WTC11 (cell line): ENCODE data around the gene MMP28. TPM values are rescaled to one million over a fixed set of nuclear protein-coding genes. Genes with fewer than 3 reads are reported as not detected.

Experiments used
- ATAC-seq: fragments of 200-7000 bp; cut with Tn5 transposase; 2 replicates; pipeline ENCODE4 v1.10.0; 2021; ENCODE audit warnings: mild to moderate bottlenecking, moderate library complexity
- CTCF ChIA-PET: fragments of 300-600 bp; sonication (Branson Sonifier 250); formaldehyde crosslinking; loops from one replicate; lab custom pipeline; 2021; ENCODE audit warnings: antibody characterized with exemption; lab: Charles Lee
- POLR2A ChIA-PET: fragments of 350-600 bp; sonication (Branson Sonifier 250); formaldehyde crosslinking; loops from one replicate; lab custom pipeline; 2021; ENCODE audit warnings: antibody characterized with exemption; lab: Charles Lee
- DNase-seq: peaks from one replicate; pipeline ENCODE4 v3.0.0; 2021; ENCODE audit warnings: low spot score
- H3K27ac Mint-ChIP-seq: 2 replicates; pipeline ENCODE4 v1.8.0; 2021; ENCODE audit warnings: mixed read lengths
- H3K27me3 Mint-ChIP-seq: 2 replicates; pipeline ENCODE4 v1.8.0; 2021; ENCODE audit warnings: low read depth, mild to moderate bottlenecking, moderate library complexity, mixed read lengths
- H3K36me3 Mint-ChIP-seq: 2 replicates; pipeline ENCODE4 v1.8.0; 2021; ENCODE audit warnings: mixed read lengths
- H3K4me1 Mint-ChIP-seq: 2 replicates; pipeline ENCODE4 v1.8.0; 2022; ENCODE audit warnings: mixed read lengths
- H3K4me3 Mint-ChIP-seq: 2 replicates; pipeline ENCODE4 v1.8.0; 2021; ENCODE audit warnings: mild to moderate bottlenecking, moderate library complexity, mixed read lengths
- H3K9me3 Mint-ChIP-seq: 2 replicates; pipeline ENCODE4 v1.8.0; 2021; ENCODE audit warnings: mixed read lengths
- ARID4B ChIP-seq: sonication (generic); formaldehyde crosslinking; IDR thresholded peaks from 2 replicates; pipeline ENCODE4 v1.8.0; 2023; ENCODE audit warnings: missing genetic modification reagents, mild to moderate bottlenecking, borderline replicate concordance
- CDX4 ChIP-seq: fragments of 250-450 bp; sonication (Bioruptor Pico); IDR thresholded peaks from 2 replicates; pipeline ENCODE4 v1.9.0; 2021; ENCODE audit warnings: moderate library complexity, mild to moderate bottlenecking, inconsistent platforms, borderline replicate concordance
- E2F1 ChIP-seq: sonication (generic); formaldehyde crosslinking; IDR thresholded peaks from 2 replicates; pipeline ENCODE4 v1.8.0; 2022; ENCODE audit warnings: mild to moderate bottlenecking, missing genetic modification reagents
- ELF4 ChIP-seq: sonication (generic); formaldehyde crosslinking; IDR thresholded peaks from 2 replicates; pipeline ENCODE4 v1.8.1; 2022; ENCODE audit warnings: low read depth, mild to moderate bottlenecking, moderate library complexity, missing genetic modification reagents
- EMX1 ChIP-seq: fragments of 250-450 bp; sonication (Bioruptor Pico); IDR thresholded peaks from 2 replicates; pipeline ENCODE4 v1.8.0; 2021; ENCODE audit warnings: mild to moderate bottlenecking
- FOXP4 ChIP-seq: sonication (generic); formaldehyde crosslinking; IDR thresholded peaks from 2 replicates; pipeline ENCODE4 v1.8.0; 2022; ENCODE audit warnings: mild to moderate bottlenecking, missing genetic modification reagents
- GRHL2 ChIP-seq: fragments of 250-450 bp; sonication (Bioruptor Pico); IDR thresholded peaks from 2 replicates; pipeline ENCODE4 v1.8.0; 2022; ENCODE audit warnings: mild to moderate bottlenecking, moderate library complexity; ENCODE audit not compliant: insufficient replicate concordance, severe bottlenecking
- MLX ChIP-seq: sonication (generic); formaldehyde crosslinking; IDR thresholded peaks from 2 replicates; pipeline ENCODE4 v1.8.1; 2023; ENCODE audit warnings: mild to moderate bottlenecking, missing genetic modification reagents, moderate library complexity
- MYBL2 ChIP-seq: sonication (generic); formaldehyde crosslinking; IDR thresholded peaks from 2 replicates; pipeline ENCODE4 v1.8.1; 2023; ENCODE audit warnings: mild to moderate bottlenecking, moderate library complexity, missing genetic modification reagents
- NR1H2 ChIP-seq: sonication (generic); formaldehyde crosslinking; IDR thresholded peaks from 2 replicates; pipeline ENCODE4 v1.9.0; 2021; ENCODE audit warnings: mild to moderate bottlenecking, moderate library complexity, missing genetic modification reagents
- NR2C2 ChIP-seq: sonication (generic); formaldehyde crosslinking; IDR thresholded peaks from 2 replicates; pipeline ENCODE4 v1.8.0; 2022; ENCODE audit warnings: mild to moderate bottlenecking, missing genetic modification reagents
- PRRX2 ChIP-seq: fragments of 250-450 bp; sonication (Bioruptor Pico); IDR thresholded peaks from 2 replicates; pipeline ENCODE4 v1.8.0; 2021; ENCODE audit warnings: mild to moderate bottlenecking
- TEAD1 ChIP-seq: sonication (generic); formaldehyde crosslinking; IDR thresholded peaks from 2 replicates; pipeline ENCODE4 v1.8.0; 2022; ENCODE audit warnings: mild to moderate bottlenecking, missing genetic modification reagents
- ZMAT4 ChIP-seq: fragments of 250-450 bp; sonication (Bioruptor Pico); IDR thresholded peaks from 2 replicates; pipeline ENCODE4 v1.9.0; 2021; ENCODE audit warnings: mild to moderate bottlenecking
- ZNF138 ChIP-seq: sonication (generic); formaldehyde crosslinking; conservative IDR thresholded peaks from 2 replicates; pipeline ENCODE4 v1.8.1; 2022; ENCODE audit warnings: mild to moderate bottlenecking, moderate library complexity, missing genetic modification reagents
- ZNF232 ChIP-seq: sonication (generic); formaldehyde crosslinking; IDR thresholded peaks from 2 replicates; pipeline ENCODE4 v1.8.0; 2022; ENCODE audit warnings: mild to moderate bottlenecking, missing genetic modification reagents
- ZNF263 ChIP-seq: sonication (generic); formaldehyde crosslinking; IDR thresholded peaks from 2 replicates; pipeline ENCODE4 v1.8.1; 2022; ENCODE audit warnings: low read depth, mild to moderate bottlenecking, moderate library complexity, missing genetic modification reagents
- ZNF416 ChIP-seq: fragments of 250-450 bp; sonication (Bioruptor Pico); IDR thresholded peaks from 2 replicates; pipeline ENCODE4 v1.9.0; 2021; ENCODE audit warnings: mild to moderate bottlenecking, inconsistent platforms
- ZNF423 ChIP-seq: fragments of 250-450 bp; sonication (Bioruptor Pico); IDR thresholded peaks from 2 replicates; pipeline ENCODE4 v2.1.2; 2022; ENCODE audit warnings: mild to moderate bottlenecking, moderate library complexity
- total RNA-seq: library from RNA; stranded (reverse); gene quantifications from 3 replicates; pipeline ENCODE4 v1.2.3, GENCODE V29; 2021
- TF ChIP-seq, protein P1 (sequence below): sonication (generic); formaldehyde crosslinking; IDR thresholded peaks from 2 replicates; pipeline ENCODE4 v1.8.1; 2023; ENCODE audit warnings: mild to moderate bottlenecking, moderate library complexity, missing genetic modification reagents
- TF ChIP-seq, protein P2 (sequence below): sonication (generic); formaldehyde crosslinking; IDR thresholded peaks from 2 replicates; pipeline ENCODE4 v1.8.1; 2023; ENCODE audit warnings: mild to moderate bottlenecking, missing genetic modification reagents

The MMP28 gene
- total RNA-seq, 1 experiment from 2014 or later = 0.22 TPM

DNA sequence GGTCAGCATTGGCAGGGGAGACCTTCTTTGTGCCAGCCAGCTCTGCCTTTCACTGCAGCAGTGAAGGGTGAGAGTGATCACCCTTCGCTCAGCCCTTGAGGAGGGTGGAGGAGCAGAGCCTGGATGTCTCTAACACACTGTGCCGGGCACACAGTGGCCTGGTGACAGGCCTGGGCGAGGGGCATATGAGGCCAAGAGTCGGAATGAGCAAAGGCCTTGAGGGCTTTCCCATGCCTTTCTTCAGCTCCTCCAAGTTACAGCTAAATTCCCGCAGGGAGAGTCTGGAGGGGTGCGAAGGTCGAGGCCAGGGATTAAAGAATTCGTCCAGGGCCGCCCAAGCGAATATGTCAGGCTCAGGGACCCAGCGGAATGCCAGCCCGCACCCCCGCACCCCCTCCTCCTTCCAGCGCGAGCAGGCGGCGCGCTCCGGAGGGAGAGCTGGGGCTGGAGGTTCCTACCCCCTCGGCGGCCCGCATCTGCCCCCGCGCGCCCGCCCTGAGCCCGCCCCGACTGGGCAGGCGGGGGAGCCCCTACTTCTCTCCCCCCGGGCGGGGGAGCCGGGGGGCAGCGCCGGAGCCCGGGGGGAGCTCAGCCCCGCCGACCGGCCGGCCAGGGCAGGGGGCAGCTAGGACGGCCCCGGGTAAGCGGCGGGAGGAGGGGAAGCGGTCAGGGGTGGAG is 64.1 kb downstream of the MMP28 start, which contains the start of gene RASL10B (continued):
- TF ChIP-seq ARID4B (CRISPR knock-in tag) = peak; percentile 52; the same call in 1 of the 2 replicates
- no peak for TF ChIP-seq PRRX2
- TF ChIP-seq ZNF416 = no peak
- no peak for TF ChIP-seq CDX4 (CRISPR knock-in tag)
- TF ChIP-seq ZNF423 (CRISPR knock-in tag) = no peak
- no peak for TF ChIP-seq ZNF232
- TF ChIP-seq ZMAT4 = no peak
- TF ChIP-seq NR2C2 (CRISPR knock-in tag) = no peak
- TF ChIP-seq, protein P1, sequence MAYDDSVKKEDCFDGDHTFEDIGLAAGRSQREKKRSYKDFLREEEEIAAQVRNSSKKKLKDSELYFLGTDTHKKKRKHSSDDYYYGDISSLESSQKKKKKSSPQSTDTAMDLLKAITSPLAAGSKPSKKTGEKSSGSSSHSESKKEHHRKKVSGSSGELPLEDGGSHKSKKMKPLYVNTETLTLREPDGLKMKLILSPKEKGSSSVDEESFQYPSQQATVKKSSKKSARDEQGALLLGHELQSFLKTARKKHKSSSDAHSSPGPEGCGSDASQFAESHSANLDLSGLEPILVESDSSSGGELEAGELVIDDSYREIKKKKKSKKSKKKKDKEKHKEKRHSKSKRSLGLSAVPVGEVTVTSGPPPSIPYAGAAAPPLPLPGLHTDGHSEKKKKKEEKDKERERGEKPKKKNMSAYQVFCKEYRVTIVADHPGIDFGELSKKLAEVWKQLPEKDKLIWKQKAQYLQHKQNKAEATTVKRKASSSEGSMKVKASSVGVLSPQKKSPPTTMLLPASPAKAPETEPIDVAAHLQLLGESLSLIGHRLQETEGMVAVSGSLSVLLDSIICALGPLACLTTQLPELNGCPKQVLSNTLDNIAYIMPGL (CRISPR knock-in tag) = no peak
- peak; percentile 68 for TF ChIP-seq TEAD1 (CRISPR knock-in tag)

DNA sequence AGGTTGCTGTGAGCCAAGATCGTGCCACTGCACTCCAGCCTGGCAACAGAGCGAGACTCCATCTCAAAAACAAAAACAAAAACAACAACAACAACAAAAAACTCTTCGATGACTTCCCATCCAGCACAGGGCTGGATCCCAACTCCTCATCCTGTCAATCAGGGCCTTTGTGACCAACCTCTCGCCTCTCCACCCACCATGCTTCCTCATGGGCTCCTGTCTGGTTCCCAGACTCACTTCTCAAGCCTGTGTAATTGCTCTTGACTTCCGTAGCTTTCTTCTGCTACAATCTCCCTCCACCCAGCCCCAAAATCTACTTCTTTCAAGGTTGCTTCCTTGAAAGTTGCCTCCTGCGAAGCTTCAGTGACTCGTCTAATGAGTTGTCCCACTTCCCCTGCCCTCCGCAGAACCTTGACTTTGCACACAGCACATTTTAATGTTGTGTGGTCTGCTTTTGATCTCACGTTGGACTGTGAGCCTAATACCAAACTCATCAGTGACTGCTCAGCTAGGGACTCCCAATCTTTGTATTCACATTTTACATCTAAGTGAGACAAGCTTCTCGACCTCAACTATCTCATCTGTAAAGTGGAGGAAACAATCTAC is 64.9 kb downstream of the MMP28 start:
- H3K27ac Mint-ChIP-seq = no peak overlapping the region
- peak overlapping the region; percentile 69 for H3K4me3 Mint-ChIP-seq
- ChIA-PET CTCF (interaction anchor here (1.5 to 8.1 kb wide), 6 partner anchors 11 to 135 kb away, joined by 7 to 85 read pairs (median 16); partner anchors contain the start of gene TAF15), POLR2A (no interaction called here)
- H3K27me3 Mint-ChIP-seq = peaks cover 16% of the 10 kb centered on the region
- H3K9me3 Mint-ChIP-seq = no peaks in the 10 kb centered on the region
- 0 out of 2 replicates have a peak, but pooled peaks cover 5% of the 10 kb centered on the region for H3K36me3 Mint-ChIP-seq
- ATAC-seq = no peak
- DNase-seq = no peak
- peaks cover 47% of the 10 kb centered on the region for H3K4me1 Mint-ChIP-seq
- no peak for TF ChIP-seq ZNF263 (CRISPR knock-in tag)
- no peak for TF ChIP-seq NR1H2 (CRISPR knock-in tag)
- TF ChIP-seq ZNF138 (CRISPR knock-in tag) = no peak
- no peak for TF ChIP-seq FOXP4 (CRISPR knock-in tag)
- TF ChIP-seq EMX1 (CRISPR knock-in tag) = no peak
- TF ChIP-seq, protein P2, sequence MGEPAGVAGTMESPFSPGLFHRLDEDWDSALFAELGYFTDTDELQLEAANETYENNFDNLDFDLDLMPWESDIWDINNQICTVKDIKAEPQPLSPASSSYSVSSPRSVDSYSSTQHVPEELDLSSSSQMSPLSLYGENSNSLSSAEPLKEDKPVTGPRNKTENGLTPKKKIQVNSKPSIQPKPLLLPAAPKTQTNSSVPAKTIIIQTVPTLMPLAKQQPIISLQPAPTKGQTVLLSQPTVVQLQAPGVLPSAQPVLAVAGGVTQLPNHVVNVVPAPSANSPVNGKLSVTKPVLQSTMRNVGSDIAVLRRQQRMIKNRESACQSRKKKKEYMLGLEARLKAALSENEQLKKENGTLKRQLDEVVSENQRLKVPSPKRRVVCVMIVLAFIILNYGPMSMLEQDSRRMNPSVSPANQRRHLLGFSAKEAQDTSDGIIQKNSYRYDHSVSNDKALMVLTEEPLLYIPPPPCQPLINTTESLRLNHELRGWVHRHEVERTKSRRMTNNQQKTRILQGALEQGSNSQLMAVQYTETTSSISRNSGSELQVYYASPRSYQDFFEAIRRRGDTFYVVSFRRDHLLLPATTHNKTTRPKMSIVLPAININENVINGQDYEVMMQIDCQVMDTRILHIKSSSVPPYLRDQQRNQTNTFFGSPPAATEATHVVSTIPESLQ (CRISPR knock-in tag) = no peak
- no peak for TF ChIP-seq ZNF232
- TF ChIP-seq GRHL2 (CRISPR knock-in tag) = no peak
- no peak for TF ChIP-seq MLX (CRISPR knock-in tag)
- TF ChIP-seq MYBL2 (CRISPR knock-in tag) = no peak
- no peak for TF ChIP-seq ELF4 (CRISPR knock-in tag)
- TF ChIP-seq E2F1 = no peak
